Activated CD8-positive, alpha-beta memory T cell treated with anti-CD3 and anti-CD28 coated beads for 4 hours (primary cell): ENCODE data around the gene ENOX1.
"Not testable (repeated sequence)": the region's sequence is repeated elsewhere in the genome, so short reads cannot be mapped to it uniquely, and the experiment has no call there.

Experiments
- DNase-seq, 2 donors: peaks; one replicate each; pipeline ENCODE4 v3.0.0-alpha.2; 2020; ENCODE audit warnings: low read depth in 2 of 2

The ENOX1 gene

GRCh38 chr13:43432958-43433357, 353.8 kb downstream of the ENOX1 start:
- DNase-seq = no peak

DNA sequence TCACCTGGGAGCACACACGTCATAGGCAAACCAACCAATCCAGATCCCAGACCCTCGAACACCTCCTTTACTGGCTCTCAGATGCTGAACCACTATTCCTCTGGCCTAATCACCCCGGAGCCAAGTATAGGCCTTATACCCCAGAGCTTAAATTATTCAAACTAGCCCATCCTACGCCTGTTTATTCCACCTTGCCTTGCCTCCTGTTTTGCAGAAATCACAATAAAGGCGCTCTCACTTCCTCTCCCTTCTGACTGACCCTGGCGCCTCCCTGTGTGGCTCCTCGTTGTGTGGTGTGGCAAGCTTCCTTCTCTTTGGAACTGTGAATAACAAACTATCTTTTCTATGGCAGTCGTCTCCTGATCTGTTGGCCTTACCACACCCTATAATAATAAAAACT, 354.9 kb downstream of the ENOX1 start:
- DNase-seq = no peak

- no peak for DNase-seq
Observed at GRCh38 chr13:43431290-43431716, 355.5 kb downstream of the ENOX1 start.

- DNase-seq = no peak
Observed at GRCh38 chr13:43428545-43429296, 358.1 kb downstream of the ENOX1 start.

DNA sequence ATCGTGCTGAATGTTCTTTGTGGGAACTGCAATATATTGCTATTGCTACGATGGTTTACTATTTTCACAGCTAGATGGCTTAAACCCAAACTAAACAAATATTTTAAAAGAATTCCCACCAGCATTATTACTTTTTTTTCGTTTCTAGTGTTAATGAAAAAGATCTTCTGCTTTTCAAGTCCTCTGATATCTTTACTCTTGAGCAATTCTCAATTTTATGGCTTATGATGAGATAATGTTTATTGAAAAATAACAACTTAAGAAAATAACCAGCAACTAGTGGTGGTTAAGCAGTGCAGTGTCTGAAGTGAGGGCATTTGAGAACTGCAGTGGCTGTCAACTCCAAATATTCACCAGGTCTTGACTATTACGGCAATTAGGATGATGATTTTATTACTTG, 360.4 kb downstream of the ENOX1 start:
- DNase-seq = no peak

GRCh38 chr13:43425234-43425633, 361.5 kb downstream of the ENOX1 start:
- DNase-seq = no peak

DNA sequence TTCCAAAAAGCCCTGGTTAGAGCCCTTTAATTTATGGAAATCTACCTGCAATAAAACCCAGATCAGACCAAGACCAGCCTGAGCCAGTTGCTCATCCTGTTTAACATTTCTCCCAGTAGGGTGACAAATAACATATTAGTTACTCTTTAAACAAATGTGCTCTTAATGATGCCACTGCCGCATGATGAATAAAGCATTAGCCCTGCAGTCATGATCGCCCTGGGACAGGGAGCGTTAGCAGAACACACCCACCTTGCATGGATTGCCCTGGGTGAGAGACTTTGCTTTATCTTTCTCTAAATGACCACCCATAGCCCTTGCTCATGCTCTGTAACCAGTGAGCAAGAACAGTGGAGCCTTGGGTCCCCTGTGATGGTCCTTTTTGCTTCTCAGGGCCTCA, 362.4 kb downstream of the ENOX1 start:
- no peak for DNase-seq

DNA sequence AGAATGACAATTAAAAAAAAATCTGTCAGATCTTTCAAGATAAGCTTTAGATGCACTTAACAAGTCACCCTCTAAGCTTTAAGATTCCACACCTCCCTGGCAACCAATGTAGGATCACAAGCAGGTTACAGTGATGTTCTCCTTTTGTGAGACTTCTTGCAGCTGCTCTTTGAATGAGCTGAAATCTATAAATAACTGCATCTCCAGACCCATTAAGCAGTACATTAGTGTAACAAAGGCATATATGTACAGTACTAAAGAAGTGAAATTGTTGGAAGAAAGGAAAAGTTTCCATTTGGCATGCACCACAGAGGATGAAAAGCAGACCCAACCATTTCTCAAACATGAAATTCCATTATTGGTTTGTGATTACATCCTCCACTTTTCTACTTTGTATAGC, 364.7 kb downstream of the ENOX1 start:
- DNase-seq = no peak

DNA sequence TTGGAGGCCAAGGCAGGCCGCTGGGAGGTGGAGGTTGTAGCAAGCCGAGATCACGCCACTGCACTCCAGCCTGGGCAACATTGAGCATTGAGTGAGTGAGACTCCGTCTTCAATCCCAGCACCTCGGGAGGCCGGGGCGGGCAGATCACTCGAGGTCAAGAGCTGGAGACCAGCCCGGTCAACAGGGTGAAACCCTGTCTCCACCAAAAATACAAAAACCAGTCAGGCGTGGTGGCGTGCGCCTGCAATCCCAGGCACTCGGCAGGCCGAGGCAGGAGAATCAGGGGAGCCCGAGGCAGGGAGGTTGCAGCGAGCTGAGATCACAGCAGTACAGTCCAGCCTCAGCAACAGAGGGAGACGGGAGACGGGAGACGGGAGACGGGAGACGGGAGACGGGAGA, 369.9 kb downstream of the ENOX1 start:
- DNase-seq = not testable (repeated sequence)

GRCh38 chr13:43416408-43416807, 370.4 kb downstream of the ENOX1 start:
- not testable (repeated sequence) for DNase-seq

DNA sequence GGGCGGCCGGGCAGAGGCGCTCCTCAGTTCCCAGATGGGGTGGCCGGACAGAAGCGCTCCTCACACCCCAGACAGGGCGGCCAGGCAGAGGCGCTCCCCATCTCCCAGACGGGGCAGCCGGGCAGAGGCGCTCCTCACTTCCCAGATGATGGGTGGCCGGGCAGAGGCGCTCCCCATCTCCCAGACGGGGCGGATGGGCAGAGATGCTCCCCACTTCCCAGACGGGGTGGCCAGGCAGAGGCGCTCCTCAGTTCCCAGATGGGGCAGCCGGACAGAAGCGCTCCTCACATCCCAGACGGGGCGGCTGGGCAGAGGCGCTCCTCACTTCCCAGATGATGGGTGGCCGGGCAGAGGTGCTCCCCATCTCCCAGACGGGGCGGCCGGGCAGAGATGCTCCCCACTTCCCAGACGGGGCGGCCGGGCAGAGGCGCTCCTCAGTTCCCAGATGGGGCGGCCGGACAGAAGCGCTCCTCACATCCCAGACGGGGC, 370.8 kb downstream of the ENOX1 start:
- DNase-seq = not testable (repeated sequence)

DNA sequence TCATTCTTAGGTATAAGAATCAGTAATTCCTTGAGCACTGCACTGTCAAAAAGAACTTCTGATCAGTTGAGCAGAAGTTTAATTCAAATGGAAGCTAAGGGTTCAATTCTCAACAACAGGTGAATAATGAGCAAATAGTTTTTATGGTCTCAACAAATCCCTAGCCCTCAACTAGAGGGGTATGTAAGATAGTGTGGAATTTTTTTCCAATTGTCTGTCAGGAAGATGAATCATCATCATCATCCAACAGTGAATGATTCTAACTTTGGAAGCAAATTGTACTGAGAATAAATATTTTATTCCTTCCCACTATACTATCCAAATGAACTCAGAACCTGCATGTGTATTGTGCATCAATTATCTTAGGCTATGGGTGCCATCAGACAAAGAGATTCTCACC, 372.7 kb downstream of the ENOX1 start:
- no peak for DNase-seq

DNA sequence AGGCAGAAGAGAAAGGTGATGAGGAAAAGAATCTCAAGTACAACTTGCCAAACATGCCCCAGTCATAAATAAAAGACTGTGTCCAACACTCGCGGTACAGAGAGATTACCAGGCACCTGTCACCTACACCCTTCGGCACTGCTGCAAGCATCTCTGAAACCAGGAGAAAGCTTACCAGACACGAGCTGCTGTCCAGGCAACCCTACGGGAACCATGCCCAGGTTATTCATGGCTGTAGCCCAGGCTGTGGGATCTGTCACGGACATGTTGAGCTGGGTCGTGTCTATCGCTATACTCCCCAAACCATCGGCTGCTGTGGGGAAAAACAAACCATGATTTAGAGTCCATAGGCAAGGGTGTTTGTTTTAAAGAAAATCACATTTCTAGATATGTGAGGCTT, 375.0 kb downstream of the ENOX1 start:
- no peak for DNase-seq

GRCh38 chr13:43411211-43411610, 375.6 kb downstream of the ENOX1 start:
- no peak for DNase-seq

DNA sequence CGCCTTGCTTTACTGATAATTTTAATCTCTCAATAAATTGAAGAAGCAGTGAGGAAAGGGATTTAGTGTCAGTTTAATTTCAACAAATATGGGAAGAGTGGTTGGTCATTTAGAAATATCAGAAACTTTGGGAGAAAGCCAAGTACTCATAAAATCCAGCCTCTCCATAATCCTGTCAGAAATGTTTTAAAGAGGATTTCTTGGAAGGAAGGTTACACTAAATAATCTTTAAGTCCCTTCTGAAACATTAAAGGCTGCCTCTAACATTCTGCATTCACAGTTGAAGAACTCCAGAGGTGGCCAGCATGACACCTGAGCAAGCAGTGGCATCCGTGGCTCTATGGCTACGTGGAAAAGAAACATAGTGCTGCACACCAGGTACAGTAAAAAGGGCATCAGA, 378.5 kb downstream of the ENOX1 start:
- no peak for DNase-seq

GRCh38 chr13:43407023-43407581, 379.7 kb downstream of the ENOX1 start:
- no peak for DNase-seq

DNA sequence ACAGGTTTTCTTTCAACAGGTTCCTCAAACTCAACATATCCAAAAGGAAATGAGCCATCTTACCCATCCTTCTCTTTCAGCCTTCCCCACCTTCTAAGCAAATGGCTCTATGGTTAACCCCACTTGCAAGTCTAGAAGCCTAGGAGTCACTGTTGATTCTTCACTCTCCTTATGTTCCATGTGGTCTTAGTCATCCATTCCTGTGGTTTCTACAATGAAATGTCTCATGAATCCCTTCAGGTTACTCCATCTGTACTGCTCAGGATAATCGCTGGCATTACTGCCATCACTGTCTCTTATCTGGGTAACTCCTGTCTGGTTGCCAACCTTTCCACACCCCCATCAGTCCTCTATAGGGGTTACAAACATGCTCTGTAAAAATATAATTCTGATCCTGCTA, 381.3 kb downstream of the ENOX1 start:
- no peak for DNase-seq

DNA sequence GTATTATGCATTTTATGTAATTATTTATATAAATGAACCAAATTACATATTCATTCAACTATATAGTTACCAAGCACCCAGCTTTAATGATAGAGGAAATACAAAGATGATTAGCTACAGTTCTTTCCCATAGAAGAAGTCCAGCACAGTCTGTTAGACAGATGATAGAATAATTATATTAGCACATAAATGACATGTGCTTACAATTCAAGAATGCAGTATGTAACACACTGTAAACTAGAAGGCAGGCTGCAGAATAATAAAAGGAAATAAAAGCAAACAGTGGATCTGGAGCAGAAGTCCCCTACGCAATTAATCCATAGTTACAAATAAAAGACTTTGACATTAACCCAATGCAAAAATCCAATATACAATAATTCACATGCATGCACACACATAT, 384.4 kb downstream of the ENOX1 start:
- no peak for DNase-seq

GRCh38 chr13:43401361-43401760, 385.4 kb downstream of the ENOX1 start:
- DNase-seq = no peak

- no peak for DNase-seq
Observed at GRCh38 chr13:43397111-43397510, 389.7 kb downstream of the ENOX1 start.

DNA sequence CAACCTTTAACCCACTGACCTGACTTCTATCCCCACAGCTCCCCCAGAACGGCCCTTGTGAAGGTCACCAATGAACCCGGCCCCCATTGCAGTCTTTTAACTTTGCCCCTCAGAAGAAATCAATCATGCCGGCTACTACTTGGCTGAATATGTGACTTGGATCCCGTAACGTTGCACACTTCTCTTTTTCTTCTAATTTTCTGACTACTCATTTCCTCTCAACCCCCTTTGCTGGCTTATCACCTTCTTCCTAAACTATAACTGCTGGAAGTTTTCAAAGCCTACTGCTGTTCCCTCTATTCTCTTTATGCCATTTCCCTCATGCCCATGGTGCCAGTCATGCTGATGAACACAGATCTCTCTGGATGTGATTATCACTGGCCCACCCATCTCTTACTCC, 395.7 kb downstream of the ENOX1 start:
- no peak for DNase-seq

GRCh38 chr13:43390619-43391018, 396.2 kb downstream of the ENOX1 start:
- no peak for DNase-seq

GRCh38 chr13:43389983-43390382, 396.8 kb downstream of the ENOX1 start:
- DNase-seq = no peak

- DNase-seq = no peak
Observed at GRCh38 chr13:43389573-43389972, 397.2 kb downstream of the ENOX1 start.
